Effector CD8-positive, alpha-beta T cell (primary cell): ENCODE measurements around the gene STAP1.
"Not testable (repeated sequence)": the region's sequence is repeated elsewhere in the genome, so short reads cannot be mapped to it uniquely, and the experiment has no call there.

Source experiments
- DNase-seq: peaks from one replicate; lab custom pipeline; 2025; lab: John Stamatoyannopoulos, UW
- total RNA-seq, 4 experiments: gene quantifications; one replicate each; lab custom pipeline; 2026; lab: John Stamatoyannopoulos, UW

STAP1 gene, protein sequence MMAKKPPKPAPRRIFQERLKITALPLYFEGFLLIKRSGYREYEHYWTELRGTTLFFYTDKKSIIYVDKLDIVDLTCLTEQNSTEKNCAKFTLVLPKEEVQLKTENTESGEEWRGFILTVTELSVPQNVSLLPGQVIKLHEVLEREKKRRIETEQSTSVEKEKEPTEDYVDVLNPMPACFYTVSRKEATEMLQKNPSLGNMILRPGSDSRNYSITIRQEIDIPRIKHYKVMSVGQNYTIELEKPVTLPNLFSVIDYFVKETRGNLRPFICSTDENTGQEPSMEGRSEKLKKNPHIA
- 0.18 to 0.97 (median 0.87) reads per million in 4 experiments for total RNA-seq

GRCh38 chr4:67558493-67558892, at the start of gene STAP1:
Gene STAP1, plus strand, starts transcription at chr4:67558727. Its CDS starts 83 bp downstream, at chr4:67558810.
- DNase-seq = no peak

- no peak for DNase-seq
Observed at GRCh38 chr4:67512501-67512900, 46.0 kb upstream of the STAP1 start.

GRCh38 chr4:67520141-67520540, 38.4 kb upstream of the STAP1 start:
- DNase-seq = no peak

GRCh38 chr4:67521506-67521905, 37.0 kb upstream of the STAP1 start:
- DNase-seq = no peak

GRCh38 chr4:67522230-67522629, 36.3 kb upstream of the STAP1 start:
- no peak for DNase-seq

DNA sequence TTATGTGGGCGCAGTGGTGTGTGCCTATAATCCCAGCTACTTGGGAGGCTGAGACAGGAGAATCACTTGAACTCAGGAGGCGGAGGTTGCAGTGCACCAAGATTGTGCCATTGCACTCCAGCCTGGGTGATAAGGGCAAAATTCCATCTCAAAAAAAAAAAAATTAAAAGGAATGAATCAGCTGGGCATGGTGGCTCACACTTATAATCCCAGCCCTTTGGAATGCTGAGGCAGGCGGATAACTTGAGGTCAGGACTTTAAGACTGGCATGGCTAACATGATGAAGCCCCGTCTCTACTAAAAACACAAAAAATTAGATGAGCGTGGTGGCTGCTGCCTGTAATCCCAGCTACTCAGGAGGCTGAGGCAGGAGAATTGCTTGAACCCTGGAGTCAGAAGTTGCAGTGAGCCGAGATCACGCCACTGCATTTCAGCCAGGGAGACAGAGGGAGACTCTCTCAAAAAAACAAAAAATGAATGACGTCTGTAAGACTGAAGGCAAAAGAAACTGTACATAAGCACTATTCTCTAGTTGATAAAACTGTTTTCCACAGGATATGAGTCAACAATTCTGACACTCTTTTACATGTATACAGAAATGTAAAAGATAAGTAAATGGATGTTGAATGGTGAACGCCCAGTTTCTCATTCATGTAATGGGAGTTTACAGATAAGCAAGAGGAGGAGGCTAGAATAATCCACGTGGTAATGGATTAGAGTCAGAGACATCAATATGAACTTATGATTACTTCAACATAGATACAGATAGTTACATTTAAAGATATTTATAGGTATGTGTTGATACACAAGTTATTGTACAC, 35.5 kb upstream of the STAP1 start:
- DNase-seq = no peak

DNA sequence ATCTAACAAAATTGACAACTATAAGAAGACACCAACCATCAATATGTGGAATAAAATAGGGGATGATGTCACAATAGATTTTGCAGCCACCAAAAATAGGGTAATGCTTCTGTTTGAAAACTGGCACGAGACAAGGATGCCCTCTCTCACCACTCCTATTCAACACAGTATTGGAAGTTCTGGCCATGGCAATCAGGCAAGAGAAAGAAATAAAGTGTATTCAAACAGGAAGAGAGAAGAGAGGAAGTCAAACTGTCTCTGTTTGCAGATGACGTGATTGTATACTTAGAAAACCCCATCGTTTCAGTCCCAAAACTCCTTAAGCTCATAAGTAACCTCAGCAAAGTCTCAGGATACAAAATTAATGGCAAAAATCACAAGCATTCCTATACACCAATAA, 34.4 kb upstream of the STAP1 start:
- DNase-seq = not testable (repeated sequence)

- DNase-seq = no peak
Observed at GRCh38 chr4:67531379-67531962, 27.1 kb upstream of the STAP1 start.

GRCh38 chr4:67532397-67532796, 26.1 kb upstream of the STAP1 start:
- DNase-seq = not testable (repeated sequence)

DNA sequence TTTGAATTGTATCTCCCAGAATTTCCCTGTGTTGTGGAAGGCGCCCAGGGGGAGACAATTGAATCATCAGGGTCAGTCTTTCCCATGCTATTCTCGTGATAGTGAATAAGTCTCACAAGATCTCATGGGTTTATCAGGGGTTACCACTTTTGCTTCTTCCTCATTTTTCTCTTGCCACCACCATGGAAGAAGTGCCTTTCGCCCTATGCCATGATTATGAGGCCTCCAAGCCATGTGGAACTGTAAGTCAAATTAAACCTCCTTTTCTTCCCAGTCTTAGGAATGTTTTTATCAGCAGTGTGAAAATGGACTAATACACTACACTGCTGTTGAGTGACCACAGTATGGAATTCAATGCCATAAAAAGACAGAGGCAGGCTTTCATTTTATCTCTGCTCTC, 25.4 kb upstream of the STAP1 start:
- DNase-seq = no peak

- no peak for DNase-seq
Observed at GRCh38 chr4:67535280-67535840, 23.2 kb upstream of the STAP1 start.

GRCh38 chr4:67539830-67540229, 18.7 kb upstream of the STAP1 start:
- DNase-seq = no peak

GRCh38 chr4:67542076-67542475, 16.5 kb upstream of the STAP1 start:
- no peak for DNase-seq

DNA sequence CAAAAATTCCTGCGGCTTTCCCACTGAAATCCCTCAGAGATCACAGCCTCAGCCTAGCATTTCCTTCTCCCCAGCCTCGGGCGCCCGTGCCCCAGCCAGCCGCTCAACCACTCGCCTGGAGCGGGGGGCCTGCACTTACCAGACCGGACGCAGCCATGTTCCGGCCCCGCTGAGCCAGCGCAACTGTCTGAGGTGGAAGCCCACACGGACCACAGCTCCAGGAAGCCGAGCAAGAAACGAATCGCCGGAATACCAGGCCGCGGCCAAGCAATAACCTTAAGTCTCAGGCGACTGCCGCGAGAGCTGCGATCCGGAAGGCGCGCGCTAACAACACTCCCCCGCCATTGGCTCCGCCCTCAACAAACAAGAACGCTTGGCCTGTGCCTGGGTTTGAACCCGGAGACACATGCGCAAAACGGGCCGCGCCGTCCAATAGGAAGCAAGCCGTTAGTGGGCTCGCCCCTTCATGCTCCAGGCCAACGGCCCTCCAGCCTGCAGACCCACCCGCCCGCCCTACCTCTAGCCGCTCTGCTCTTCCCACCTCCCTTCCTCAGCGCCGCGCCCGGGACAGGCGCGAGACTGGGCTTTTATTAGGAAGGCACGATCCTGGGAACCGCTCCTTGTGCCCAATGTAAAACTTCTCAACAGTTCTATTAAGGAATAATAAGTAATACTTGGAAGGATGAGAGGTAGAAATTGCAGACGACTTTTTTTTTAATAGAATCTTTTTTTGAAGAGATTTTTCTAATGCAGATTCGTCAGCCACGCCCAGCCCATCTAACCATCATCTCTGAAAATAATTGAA, 13.1 kb upstream of the STAP1 start, which contains the start of gene CENPC:
Gene CENPC, minus strand, starts transcription at position 305 of the 805 bp plus-strand sequence. Its CDS starts 148 bp downstream, at position 157.
- DNase-seq = peak; percentile 86

GRCh38 chr4:67546004-67546356, 12.5 kb upstream of the STAP1 start:
- DNase-seq = no peak

DNA sequence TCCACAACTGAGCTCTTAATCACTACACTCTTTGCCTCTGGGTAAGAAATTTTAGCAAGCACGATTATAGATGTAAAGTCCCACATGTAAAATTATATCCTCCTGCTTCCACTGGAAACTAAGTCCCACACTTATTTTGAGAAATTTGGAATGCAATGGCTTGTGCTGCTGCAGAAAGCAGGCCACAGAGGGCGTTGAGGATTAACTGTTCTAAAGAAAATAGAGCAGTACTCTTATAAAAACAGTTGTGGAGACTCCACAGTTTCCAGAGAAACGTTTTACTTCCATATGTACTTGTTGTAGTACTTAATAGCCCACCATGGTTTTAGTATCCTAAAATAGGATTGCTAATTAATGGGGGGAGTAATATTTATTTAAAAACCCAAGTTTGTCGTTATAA, 11.6 kb upstream of the STAP1 start:
- DNase-seq = no peak

GRCh38 chr4:67549123-67549522, 9.4 kb upstream of the STAP1 start:
- DNase-seq = no peak

DNA sequence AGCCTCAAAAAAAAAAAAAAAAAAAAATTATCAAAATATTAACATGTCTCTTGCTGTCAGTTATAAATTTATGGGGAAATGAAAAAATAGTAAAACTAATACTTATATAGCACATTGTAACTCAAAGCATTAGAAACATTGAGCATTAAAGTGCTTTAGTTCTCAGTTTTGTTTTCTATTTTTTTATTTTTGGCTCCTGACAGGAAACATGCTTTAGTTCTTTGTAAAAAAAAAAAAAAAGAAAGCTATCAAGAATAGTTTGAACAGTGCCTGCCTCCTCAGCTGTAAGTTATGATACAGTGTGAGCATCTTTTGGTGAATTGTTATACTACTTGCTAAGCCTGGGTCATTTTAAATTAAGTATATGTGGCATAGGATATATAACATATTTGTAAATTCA, 8.1 kb upstream of the STAP1 start:
- no peak for DNase-seq

GRCh38 chr4:67550857-67551256, 7.7 kb upstream of the STAP1 start:
- DNase-seq = no peak

DNA sequence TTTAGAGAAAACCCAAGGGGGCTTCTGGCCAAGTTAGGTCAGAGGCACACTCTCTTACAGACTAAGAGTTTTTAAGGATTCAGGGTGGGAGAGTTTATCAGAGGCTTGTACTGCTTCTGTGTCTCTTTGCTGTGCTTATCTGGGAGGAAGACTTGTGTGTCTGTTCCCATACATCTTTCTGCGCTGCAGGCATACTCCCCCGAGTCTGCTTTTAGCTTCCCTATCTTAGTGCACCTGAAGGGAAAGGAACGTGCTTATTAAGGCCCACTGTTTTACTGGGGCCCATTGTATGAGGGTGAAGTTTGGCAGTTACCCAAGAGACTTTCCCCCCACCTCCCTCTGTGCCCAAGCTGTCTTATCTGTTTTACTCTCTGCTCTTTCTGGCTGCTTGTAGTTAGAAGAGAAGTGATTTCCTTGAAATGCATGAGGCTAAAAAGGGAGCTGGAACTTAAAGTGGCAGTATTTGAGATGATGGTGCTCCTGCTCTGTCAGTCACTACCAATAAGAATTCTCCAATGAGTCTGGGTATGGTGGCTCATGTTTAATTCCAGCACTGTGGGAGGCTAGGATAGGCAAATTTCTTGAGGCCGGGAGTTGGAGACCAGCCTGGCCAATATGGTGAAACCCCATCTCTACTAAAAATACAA, 6.3 kb upstream of the STAP1 start:
- not testable (repeated sequence) for DNase-seq

DNA sequence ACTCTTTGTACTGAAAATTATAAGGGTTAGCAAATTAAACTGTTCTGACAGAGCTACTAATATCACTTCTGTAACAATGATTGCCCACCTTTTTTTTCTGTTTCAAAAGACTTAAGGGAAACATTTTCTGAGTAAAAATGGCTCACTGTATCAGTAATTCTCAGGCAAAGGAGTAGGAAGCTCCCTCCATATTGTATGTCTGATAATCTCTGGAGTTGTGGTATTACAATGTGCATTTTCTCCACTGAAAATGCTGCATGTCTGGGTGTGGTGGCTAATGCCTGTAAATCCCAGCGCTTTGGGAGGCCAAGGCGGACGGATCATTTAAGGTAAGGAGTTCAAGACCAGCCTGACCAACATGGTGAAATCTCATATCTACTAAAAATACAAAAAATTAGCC, 4.4 kb upstream of the STAP1 start:
- DNase-seq = no peak
